ENCODE results near the gene HTT-AS. TPM values are rescaled to one million over a fixed set of nuclear protein-coding genes. Genes with fewer than 3 reads are reported as not detected.

HTT-AS gene
- total RNA-seq, 5 donors from 2014 or later (not counting 1 experiment from before 2014, with no cell fraction given) = not detected

DNA sequence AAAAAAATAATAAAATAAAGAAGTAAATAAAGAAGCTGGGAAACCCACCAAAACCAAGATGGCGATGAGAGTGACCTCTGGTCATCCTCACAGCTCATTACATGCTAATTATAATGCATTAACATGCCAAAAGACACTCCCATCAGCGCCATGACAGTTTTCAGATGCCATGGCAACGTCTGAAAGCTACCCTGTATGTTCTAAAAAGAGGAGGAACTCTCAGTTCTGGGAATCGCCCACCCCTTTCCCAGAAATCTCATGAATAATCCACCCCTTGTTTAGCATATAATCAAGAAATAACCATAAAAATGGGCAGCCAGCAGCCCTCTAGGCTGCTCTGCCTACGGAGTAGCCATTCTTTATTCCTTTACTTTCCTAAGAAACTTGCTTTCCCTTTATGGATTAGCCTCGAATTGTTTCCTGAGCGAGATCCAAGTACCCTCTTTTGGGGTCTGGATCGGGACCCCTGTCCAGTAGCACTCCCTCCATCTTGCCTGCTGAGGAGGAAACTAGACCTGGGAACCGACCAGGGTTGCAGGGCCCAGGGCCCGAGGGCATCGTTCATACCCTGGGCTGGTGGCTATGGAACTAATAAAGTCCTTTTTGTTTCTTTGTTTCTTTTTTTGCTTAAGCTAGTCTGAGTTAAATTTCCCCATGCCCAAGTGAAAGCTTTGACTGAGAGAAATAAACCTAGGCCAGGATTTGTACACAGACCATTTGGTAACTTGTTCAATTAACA is 30.9 kb downstream of the HTT-AS start:
- CTCF ChIA-PET = no interaction called here
- peaks cover 49 to 61% (median 57%) of the 10 kb centered on the region in 3 donors for H3K4me1 Mint-ChIP-seq
- Histone ChIP-seq H3K9me3 (no peaks in the 10 kb centered on the region), H3K36me3 (ENCODE audit: control insufficient read depth in 2 of 2, extremely low read depth in 1 of 2, insufficient read depth in 1 of 2, low read length in 1 of 2) (no peaks in the 10 kb centered on the region), H3K4me3 (ENCODE audit: control insufficient read depth in 1 of 2, extremely low read depth in 1 of 2, low read length in 1 of 2) (no peak overlapping the region), H3K4me1 (ENCODE audit: control insufficient read depth in 1 of 2, extremely low read depth in 1 of 2, insufficient read depth in 2 of 2, low read length in 2 of 2) (peaks cover 4 to 58% of the 10 kb centered on the region in 2 experiments), H3K27me3 (replicated peaks in 1 of 2; ENCODE audit: control insufficient read depth in 2 of 2, extremely low read depth in 1 of 2, insufficient read depth in 2 of 2, low read length in 1 of 2) (peaks cover 0 to 3% of the 10 kb centered on the region in 2 experiments), H3K27ac (ENCODE audit: low read length) (no peak overlapping the region)
- H3K4me3 Mint-ChIP-seq = peak overlapping the region in 1 of 3 donors; percentile 27
- 97% methylated on average over 3 of the region's 11 CpGs for WGBS (ENCODE audit: insufficient coverage)
- H3K9me3 Mint-ChIP-seq = peaks cover 0 to 5% (median 0%) of the 10 kb centered on the region in 3 donors
- no peak overlapping the region for H3K27ac Mint-ChIP-seq
- no peak for ATAC-seq (replicated peaks in 1 of 4)
- POLR2A ChIA-PET = no interaction called here
- H3K36me3 Mint-ChIP-seq = peaks cover 4% of the 10 kb centered on the region
- no peaks in the 10 kb centered on the region for H3K27me3 Mint-ChIP-seq
- DNase-seq = no peak

DNA sequence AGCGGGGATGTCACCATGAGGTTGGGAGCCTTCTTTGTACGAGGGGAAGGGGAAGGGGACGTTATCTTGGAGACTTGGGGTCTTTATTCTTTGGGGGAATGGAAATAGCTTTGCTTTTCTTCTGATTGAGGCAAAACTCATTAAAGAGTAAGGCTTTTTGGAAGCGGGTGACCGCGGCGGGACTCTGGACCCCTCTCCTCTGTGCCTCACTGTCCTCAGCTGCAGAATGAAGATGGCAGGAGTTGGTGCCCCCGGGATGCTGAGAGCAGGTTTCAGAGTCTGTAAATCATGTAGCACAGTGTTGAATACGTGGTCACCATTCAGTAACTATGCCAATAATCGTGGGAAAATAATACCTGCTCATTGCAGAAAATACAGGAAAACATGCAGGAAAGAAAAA is 32.1 kb downstream of the HTT-AS start:
- peaks cover 0 to 13% of the 10 kb centered on the region in 2 experiments for H3K27me3 ChIP-seq (replicated peaks in 1 of 2; ENCODE audit: control insufficient read depth in 2 of 2, extremely low read depth in 1 of 2, insufficient read depth in 2 of 2, low read length in 1 of 2)
- peak overlapping the region; percentile 65 to 67 for H3K4me3 ChIP-seq (ENCODE audit: control insufficient read depth in 1 of 2, extremely low read depth in 1 of 2, low read length in 1 of 2)
- H3K9me3 ChIP-seq = no peaks in the 10 kb centered on the region
- H3K27me3 Mint-ChIP-seq = peaks cover 0 to 4% of the 10 kb centered on the region in 2 donors
- H3K27ac ChIP-seq (ENCODE audit: low read length) = peak overlapping the region; percentile 75
- no peak for DNase-seq
- no peaks in the 10 kb centered on the region for H3K36me3 ChIP-seq (ENCODE audit: control insufficient read depth in 2 of 2, extremely low read depth in 1 of 2, insufficient read depth in 1 of 2, low read length in 1 of 2)
- ChIA-PET CTCF (interaction anchor here in 1 of 2 donors (1.1 to 1.7 kb wide), 2 partner anchors 12 to 65 kb away, joined by 4 to 6 read pairs; no protein-coding TSS in a partner anchor), POLR2A (no interaction called here)
- peak overlapping the region; percentile 79 to 93 (median 81) for H3K4me3 Mint-ChIP-seq
- peaks cover 4% of the 10 kb centered on the region for H3K36me3 Mint-ChIP-seq
- H3K4me1 Mint-ChIP-seq = peaks cover 50 to 62% (median 56%) of the 10 kb centered on the region in 3 donors
- H3K4me1 ChIP-seq (ENCODE audit: control insufficient read depth in 1 of 2, extremely low read depth in 1 of 2, insufficient read depth in 2 of 2, low read length in 2 of 2) = peaks cover 5 to 59% of the 10 kb centered on the region in 2 experiments
- WGBS (ENCODE audit: insufficient coverage) = 75% methylated on average over 10 of the region's 10 CpGs
- ATAC-seq (replicated peaks in 1 of 4) = no peak
- peaks cover 0 to 5% (median 0%) of the 10 kb centered on the region in 3 donors for H3K9me3 Mint-ChIP-seq
- H3K27ac Mint-ChIP-seq = peak overlapping the region in 1 of 2 donors; percentile 85

DNA sequence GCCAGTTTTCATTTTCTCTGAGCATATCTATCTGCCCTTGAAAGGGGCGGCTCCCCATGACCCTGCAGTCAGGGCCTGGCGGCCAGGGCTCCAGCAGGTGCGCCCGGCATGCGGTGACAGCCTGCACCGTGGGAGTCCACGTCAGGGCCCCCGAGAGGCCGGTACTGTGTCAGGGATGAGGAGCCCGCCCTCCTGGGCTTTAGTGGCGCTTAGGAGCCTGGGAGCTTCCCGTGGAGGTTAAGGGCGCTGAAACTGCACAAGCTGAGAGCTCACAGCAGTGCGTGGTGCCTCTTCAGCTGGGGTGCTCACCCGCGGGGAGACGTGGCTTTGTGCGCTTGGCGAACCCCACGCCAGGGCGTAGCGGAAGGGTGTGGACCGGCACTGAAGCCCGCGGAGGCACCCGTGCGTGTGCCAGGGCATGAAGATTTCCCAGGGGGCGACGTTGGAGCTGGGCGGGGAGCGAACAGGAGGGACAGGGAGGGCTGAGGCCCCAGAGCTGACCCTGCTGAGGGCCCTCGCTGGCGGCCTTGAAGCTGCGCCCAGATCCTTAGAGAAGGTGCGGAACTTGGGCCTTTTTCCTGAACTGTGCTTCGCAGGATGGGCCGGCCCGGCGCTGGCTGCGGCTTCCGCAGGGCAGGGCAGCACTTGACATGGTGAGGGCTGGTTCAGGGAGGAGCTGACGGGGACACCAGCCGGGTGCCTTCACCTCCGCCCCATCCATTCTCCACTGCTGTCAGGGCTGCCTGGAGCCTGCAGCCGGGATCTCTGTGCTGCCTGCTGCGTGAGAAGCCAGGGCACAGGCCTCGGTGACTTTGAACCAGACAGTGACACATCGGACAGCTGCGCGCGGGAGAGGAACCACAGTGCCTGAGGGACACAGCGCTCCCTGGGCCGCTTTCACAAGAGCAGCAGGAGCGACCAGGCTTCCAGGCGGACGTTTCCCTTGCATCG is 32.9 kb downstream of the HTT-AS start:
- ChIA-PET CTCF (interaction anchor here in 1 of 2 donors (0.5 to 1.7 kb wide), 3 partner anchors 12 to 81 kb away, joined by 3 to 6 read pairs (median 4); no protein-coding TSS in a partner anchor), POLR2A (no interaction called here)
- peaks cover 56 to 65% (median 60%) of the 10 kb centered on the region in 3 donors for H3K4me1 Mint-ChIP-seq
- Histone ChIP-seq H3K9me3 (no peaks in the 10 kb centered on the region), H3K36me3 (ENCODE audit: control insufficient read depth in 2 of 2, extremely low read depth in 1 of 2, insufficient read depth in 1 of 2, low read length in 1 of 2) (no peaks in the 10 kb centered on the region), H3K27ac (ENCODE audit: low read length) (peak overlapping the region; percentile 75), H3K27me3 (replicated peaks in 1 of 2; ENCODE audit: control insufficient read depth in 2 of 2, extremely low read depth in 1 of 2, insufficient read depth in 2 of 2, low read length in 1 of 2) (peaks cover 0 to 21% of the 10 kb centered on the region in 2 experiments), H3K4me1 (ENCODE audit: control insufficient read depth in 1 of 2, extremely low read depth in 1 of 2, insufficient read depth in 2 of 2, low read length in 2 of 2) (peaks cover 5 to 58% of the 10 kb centered on the region in 2 experiments), H3K4me3 (ENCODE audit: control insufficient read depth in 1 of 2, extremely low read depth in 1 of 2, low read length in 1 of 2) (peak overlapping the region; percentile 65 to 67)
- peaks cover 0 to 5% (median 0%) of the 10 kb centered on the region in 3 donors for H3K9me3 Mint-ChIP-seq
- peak in 29 of 35 experiments; percentile 14 to 53 (median 28) for DNase-seq
- 26% methylated on average over 53 of the region's 57 CpGs for WGBS (ENCODE audit: insufficient coverage)
- peak overlapping the region; percentile 79 to 93 (median 81) for H3K4me3 Mint-ChIP-seq
- H3K27me3 Mint-ChIP-seq = peaks cover 0 to 7% of the 10 kb centered on the region in 2 donors
- peaks cover 4% of the 10 kb centered on the region for H3K36me3 Mint-ChIP-seq
- peak overlapping the region; percentile 78 to 85 for H3K27ac Mint-ChIP-seq
- peak; percentile 51 to 75 (median 61) for ATAC-seq (replicated peaks in 1 of 4)

DNA sequence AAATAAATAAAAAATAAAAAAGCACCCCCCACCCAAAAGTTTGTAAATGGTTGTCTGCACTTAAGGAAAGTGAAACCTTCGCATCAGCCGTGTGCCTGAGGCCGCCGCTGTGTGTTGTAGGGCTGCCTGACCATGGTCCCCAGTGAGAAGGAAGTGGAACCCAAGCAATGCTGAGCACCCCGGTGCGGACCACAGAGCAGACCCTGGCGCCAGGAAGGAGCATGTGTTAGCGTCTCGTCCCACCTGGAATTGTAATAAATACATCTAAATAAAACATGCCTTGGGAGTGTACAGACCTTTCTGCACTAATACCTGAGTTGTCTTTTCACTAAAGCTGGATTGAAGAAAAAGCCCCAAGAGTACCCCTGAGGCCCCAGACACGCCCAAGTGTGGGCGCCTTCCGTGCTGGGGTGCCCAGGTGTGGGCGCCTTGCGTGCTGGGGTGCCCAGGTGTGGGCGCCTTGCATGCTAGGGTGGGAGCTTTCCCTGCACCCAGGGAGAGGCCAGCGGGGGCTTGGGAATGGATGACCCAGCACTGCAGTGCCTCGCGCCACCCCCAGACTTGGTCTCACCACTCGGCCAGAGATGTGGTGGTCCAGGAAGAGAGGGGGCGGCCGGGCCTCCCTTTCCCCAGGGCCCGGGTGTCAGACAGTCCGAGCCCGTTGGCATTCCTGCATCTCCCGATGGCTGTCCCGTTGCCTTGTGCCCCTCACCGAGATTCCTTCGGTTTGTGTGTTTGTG is 33.7 kb downstream of the HTT-AS start:
- Histone ChIP-seq H3K4me3 (ENCODE audit: control insufficient read depth in 1 of 2, extremely low read depth in 1 of 2, low read length in 1 of 2) (peak overlapping the region in 1 of 2 donors; percentile 65), H3K9me3 (no peaks in the 10 kb centered on the region), H3K36me3 (ENCODE audit: control insufficient read depth in 2 of 2, extremely low read depth in 1 of 2, insufficient read depth in 1 of 2, low read length in 1 of 2) (no peaks in the 10 kb centered on the region), H3K4me1 (ENCODE audit: control insufficient read depth in 1 of 2, extremely low read depth in 1 of 2, insufficient read depth in 2 of 2, low read length in 2 of 2) (peaks cover 5 to 54% of the 10 kb centered on the region in 2 experiments), H3K27me3 (replicated peaks in 1 of 2; ENCODE audit: control insufficient read depth in 2 of 2, extremely low read depth in 1 of 2, insufficient read depth in 2 of 2, low read length in 1 of 2) (peaks cover 0 to 29% of the 10 kb centered on the region in 2 experiments), H3K27ac (ENCODE audit: low read length) (peak overlapping the region; percentile 75)
- ATAC-seq (replicated peaks in 1 of 4) (no peak), DNase-seq (no peak)
- ChIA-PET POLR2A (no interaction called here), CTCF (interaction anchor here in 1 of 2 donors (1.7 kb wide), 1 partner anchor 63 kb away, joined by 6 read pairs; no protein-coding TSS in a partner anchor)
- H3K27ac Mint-ChIP-seq = peak overlapping the region; percentile 39 to 43
- peak overlapping the region; percentile 79 to 93 (median 81) for H3K4me3 Mint-ChIP-seq
- H3K9me3 Mint-ChIP-seq = peaks cover 0 to 4% (median 0%) of the 10 kb centered on the region in 3 donors
- WGBS (ENCODE audit: insufficient coverage) = 82% methylated on average over 17 of the region's 28 CpGs
- H3K36me3 Mint-ChIP-seq = peaks cover 2% of the 10 kb centered on the region
- peaks cover 0 to 7% of the 10 kb centered on the region in 2 donors for H3K27me3 Mint-ChIP-seq
- peaks cover 51 to 58% (median 55%) of the 10 kb centered on the region in 3 donors for H3K4me1 Mint-ChIP-seq

DNA sequence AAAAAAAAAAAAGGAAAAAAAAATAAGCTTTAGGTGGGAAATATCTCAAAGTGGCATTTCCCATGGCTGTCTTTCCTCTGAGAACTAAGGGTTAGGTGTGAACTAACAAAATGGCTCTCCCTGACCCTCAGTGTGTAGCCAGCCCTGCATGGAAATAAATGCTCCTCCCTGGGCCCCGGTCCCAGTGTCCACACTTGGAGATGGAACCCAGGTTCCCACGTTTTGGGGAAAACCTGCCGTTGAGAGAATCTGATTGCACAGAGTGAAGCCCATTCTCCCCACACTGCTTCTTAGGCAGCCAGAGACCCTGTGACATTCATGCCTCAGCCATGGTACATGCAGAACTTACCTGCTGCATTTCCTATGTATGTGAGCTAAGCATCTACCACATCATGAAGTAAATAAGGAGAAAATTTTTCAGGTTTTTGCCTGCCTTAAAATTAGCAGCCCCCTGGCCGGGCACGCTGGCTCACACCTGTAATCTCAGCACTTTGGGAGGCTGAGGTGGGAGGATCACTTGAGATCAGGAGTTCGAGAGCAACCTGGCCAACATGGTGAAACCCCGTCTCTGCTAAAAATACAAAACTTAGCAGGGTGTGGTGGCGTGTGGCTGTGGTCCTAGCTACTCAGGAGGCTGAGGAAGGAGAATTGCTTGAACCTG is 34.5 kb downstream of the HTT-AS start:
- peaks cover 0 to 7% of the 10 kb centered on the region in 2 donors for H3K27me3 Mint-ChIP-seq
- ATAC-seq (replicated peaks in 1 of 4) (no peak), DNase-seq (no peak)
- Histone ChIP-seq H3K27me3 (replicated peaks in 1 of 2; ENCODE audit: control insufficient read depth in 2 of 2, extremely low read depth in 1 of 2, insufficient read depth in 2 of 2, low read length in 1 of 2) (peaks cover 0 to 34% of the 10 kb centered on the region in 2 experiments), H3K4me1 (ENCODE audit: control insufficient read depth in 1 of 2, extremely low read depth in 1 of 2, insufficient read depth in 2 of 2, low read length in 2 of 2) (peaks cover 5 to 46% of the 10 kb centered on the region in 2 experiments), H3K4me3 (ENCODE audit: control insufficient read depth in 1 of 2, extremely low read depth in 1 of 2, low read length in 1 of 2) (no peak overlapping the region), H3K27ac (ENCODE audit: low read length) (no peak overlapping the region), H3K36me3 (ENCODE audit: control insufficient read depth in 2 of 2, extremely low read depth in 1 of 2, insufficient read depth in 1 of 2, low read length in 1 of 2) (no peaks in the 10 kb centered on the region), H3K9me3 (no peaks in the 10 kb centered on the region)
- CTCF ChIA-PET = interaction anchor here in 1 of 2 donors (0.6 kb wide), 1 partner anchor 441 kb away, joined by 3 read pairs; no protein-coding TSS in a partner anchor
- POLR2A ChIA-PET = interaction anchor here in 1 of 2 donors (0.6 kb wide), 1 partner anchor 62 kb away, joined by 3 read pairs; no protein-coding TSS in a partner anchor
- peaks cover 43 to 50% (median 48%) of the 10 kb centered on the region in 3 donors for H3K4me1 Mint-ChIP-seq
- 86% methylated on average over 3 of the region's 8 CpGs for WGBS (ENCODE audit: insufficient coverage)
- H3K9me3 Mint-ChIP-seq = no peaks in the 10 kb centered on the region
- no peaks in the 10 kb centered on the region for H3K36me3 Mint-ChIP-seq
- peak overlapping the region in 1 of 3 donors; percentile 34 for H3K4me3 Mint-ChIP-seq
- no peak overlapping the region for H3K27ac Mint-ChIP-seq

Measured in T-cell (primary cell).